Measurements from ENCODE around the gene PIGR.

DNA sequence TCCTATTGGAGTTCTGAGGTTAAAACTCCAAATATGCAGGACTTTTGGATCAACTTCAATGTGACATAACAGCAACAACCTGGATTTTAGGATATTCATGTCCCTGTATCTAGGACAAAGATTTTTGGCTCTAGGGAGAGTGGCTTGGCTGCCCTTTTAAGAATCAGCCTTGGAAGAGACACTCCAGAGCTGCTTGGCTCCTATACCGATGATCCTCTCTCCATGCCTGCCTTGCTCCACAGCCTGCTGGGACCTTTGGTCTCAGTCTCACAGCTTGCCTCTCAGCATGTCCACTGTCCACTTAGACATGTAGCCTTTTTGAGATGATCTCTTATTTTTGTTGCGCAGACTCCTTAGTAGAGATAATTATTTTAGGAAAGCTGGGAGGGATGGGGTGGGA, 20.0 kb downstream of the PIGR start:
- TF ChIP-seq CTCF (conservative IDR thresholded peaks at IDR 0.05; ENCODE audit: low read depth, low read length) (no peak), EZH2 (IDR thresholded peaks at IDR 0.05; ENCODE audit: borderline replicate concordance, low read depth, low read length, poor library complexity, severe bottlenecking) (no peak)

Measured in A673 (cell line).